Neural crest cell (in vitro differentiated cells): Measurements from ENCODE around the gene SPATA45. TPM values are rescaled to one million over a fixed set of nuclear protein-coding genes. Genes with fewer than 3 reads are reported as not detected.

Experiments
- DNase-seq: peaks from one replicate; pipeline ENCODE4 v3.0.0; 2021; ENCODE audit warnings: low read depth, mixed read lengths, low spot score
- H3K27ac Mint-ChIP-seq: one replicate; pipeline ENCODE4 v1.8.0; 2021; ENCODE audit warnings: mild to moderate bottlenecking, mixed read lengths; ENCODE audit not compliant: unreplicated experiment
- H3K27me3 Mint-ChIP-seq: 2 replicates; pipeline ENCODE4 v1.8.0; 2021; ENCODE audit warnings: low read depth, mild to moderate bottlenecking, mixed read lengths
- H3K36me3 Mint-ChIP-seq: 2 replicates; pipeline ENCODE4 v1.8.0; 2021; ENCODE audit warnings: low read depth, mild to moderate bottlenecking, mixed read lengths
- H3K4me1 Mint-ChIP-seq: 2 replicates; pipeline ENCODE4 v1.8.0; 2021; ENCODE audit warnings: mixed read lengths
- H3K4me3 Mint-ChIP-seq: one replicate; pipeline ENCODE4 v1.8.0; 2021; ENCODE audit warnings: mild to moderate bottlenecking, mixed read lengths
- H3K9me3 Mint-ChIP-seq: 2 replicates; pipeline ENCODE4 v1.8.0; 2021; ENCODE audit warnings: mixed read lengths
- CTCF ChIP-seq: fragments of 200-600 bp; sonication (generic); conservative IDR thresholded peaks from 2 replicates; pipeline ENCODE4 v1.5.0; 2021; ENCODE audit warnings: antibody characterized with exemption, mild to moderate bottlenecking
- long read RNA-seq: library from polyadenylated mRNA; unstranded; transcript quantifications from one replicate; pipeline ENCODE4 v2.0.0, GENCODE V29; 2020
- total RNA-seq: library from RNA; stranded (reverse); gene quantifications from 2 replicates; pipeline ENCODE4 v1.2.1, GENCODE V29; 2021

The SPATA45 gene
- 0.68 and 1.3 TPM in 2 replicates for total RNA-seq
- long read RNA-seq, result 0 reads

DNA sequence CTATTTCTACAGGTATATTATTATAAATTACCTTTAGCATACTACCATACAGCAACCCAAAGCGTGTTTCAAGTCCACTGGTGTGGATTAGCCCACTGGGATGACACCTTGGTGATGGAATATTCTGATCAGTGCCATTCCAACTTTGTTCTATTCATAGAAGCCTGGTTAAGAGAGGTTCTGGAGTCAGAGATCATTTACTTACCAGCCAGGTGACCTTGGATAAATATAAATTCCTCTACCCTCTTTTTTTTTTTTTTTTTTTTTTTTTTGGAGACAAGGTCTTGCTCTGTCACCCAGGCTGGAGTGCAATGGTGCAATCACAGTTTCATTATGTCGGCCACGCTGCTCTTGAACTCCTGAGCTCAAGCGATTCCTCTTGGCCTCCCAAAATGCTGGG lies at the start of gene SPATA45:
SPATA45 (minus strand) TSS at position 101 of the 400 bp plus-strand sequence. CDS start 11,500 bp downstream, outside the sequence.
- peaks cover 6% of the 10 kb centered on the region for H3K36me3 Mint-ChIP-seq
- H3K27me3 Mint-ChIP-seq, result no peaks in the 10 kb centered on the region
- H3K4me3 Mint-ChIP-seq, result no peak within 1 kb of the TSS
- H3K9me3 Mint-ChIP-seq, result no peaks in the 10 kb centered on the region
- no peak for TF ChIP-seq CTCF
- H3K4me1 Mint-ChIP-seq, result no peaks in the 10 kb centered on the region
- DNase-seq, result no peak
- no peak within 1 kb of the TSS for H3K27ac Mint-ChIP-seq

GRCh38 chr1:212892108-212892507 lies 44.7 kb upstream of the SPATA45 start:
- no peaks in the 10 kb centered on the region for H3K27me3 Mint-ChIP-seq
- DNase-seq, result no peak
- H3K27ac Mint-ChIP-seq, result no peak overlapping the region
- H3K9me3 Mint-ChIP-seq, result no peaks in the 10 kb centered on the region
- no peak overlapping the region for H3K4me3 Mint-ChIP-seq
- no peaks in the 10 kb centered on the region for H3K4me1 Mint-ChIP-seq
- TF ChIP-seq CTCF, result no peak
- peaks cover 43% of the 10 kb centered on the region for H3K36me3 Mint-ChIP-seq

- H3K27me3 Mint-ChIP-seq, result no peaks in the 10 kb centered on the region
- no peak overlapping the region for H3K27ac Mint-ChIP-seq
- DNase-seq, result no peak
- H3K36me3 Mint-ChIP-seq, result peaks cover 11% of the 10 kb centered on the region
- no peak overlapping the region for H3K4me3 Mint-ChIP-seq
- H3K4me1 Mint-ChIP-seq, result no peaks in the 10 kb centered on the region
- no peak for TF ChIP-seq CTCF
- no peaks in the 10 kb centered on the region for H3K9me3 Mint-ChIP-seq
Measured at GRCh38 chr1:212884592-212884991, 37.1 kb upstream of the SPATA45 start.

DNA sequence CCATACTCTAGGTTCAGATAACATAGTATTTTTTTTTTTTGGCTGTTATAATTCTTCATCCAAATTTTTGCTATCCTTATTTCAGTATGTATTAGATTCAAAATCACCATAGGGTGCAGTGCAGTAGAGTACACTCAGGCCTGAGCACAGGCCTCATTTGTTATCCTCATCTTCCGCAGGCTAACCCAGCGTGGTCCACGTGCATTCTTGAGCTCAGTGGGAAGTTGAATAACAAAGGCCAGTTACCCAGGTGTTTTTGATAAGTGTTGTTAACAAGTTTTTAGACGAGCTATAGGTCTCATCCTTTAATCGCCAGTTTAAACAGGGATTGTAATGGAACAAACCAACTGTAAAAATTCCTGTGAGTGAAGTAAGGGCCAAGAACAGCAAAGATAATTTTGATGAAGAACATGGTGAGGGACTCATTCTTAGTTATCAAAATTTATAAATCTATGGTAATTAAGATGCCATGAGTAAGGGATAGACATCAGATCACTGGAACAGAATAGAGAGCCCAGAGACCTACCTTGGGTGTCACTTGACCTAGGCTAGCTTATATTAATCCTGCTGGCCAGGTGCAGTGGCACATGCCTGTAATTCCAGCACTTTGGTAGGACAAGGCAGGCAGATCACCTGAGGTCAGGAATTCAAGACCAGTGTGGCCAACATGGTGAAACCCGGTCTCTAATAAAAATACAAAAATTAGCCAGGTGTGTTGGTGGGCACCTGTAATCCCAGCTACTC lies 32.7 kb upstream of the SPATA45 start:
- TF ChIP-seq CTCF, result no peak
- Mint-ChIP-seq H3K27me3 (no peaks in the 10 kb centered on the region), H3K9me3 (no peaks in the 10 kb centered on the region), H3K4me3 (no peak overlapping the region), H3K36me3 (peaks cover 13% of the 10 kb centered on the region), H3K27ac (no peak overlapping the region), H3K4me1 (no peaks in the 10 kb centered on the region)
- DNase-seq, result no peak

- H3K27ac Mint-ChIP-seq, result no peak overlapping the region
Measured at GRCh38 chr1:212878418-212878817, 31.0 kb upstream of the SPATA45 start.

More at GRCh38 chr1:212878418-212878817, 31.0 kb upstream of the SPATA45 start:
- Mint-ChIP-seq H3K27me3 (no peaks in the 10 kb centered on the region), H3K4me3 (no peak overlapping the region), H3K4me1 (no peaks in the 10 kb centered on the region), H3K9me3 (no peaks in the 10 kb centered on the region), H3K36me3 (peaks cover 21% of the 10 kb centered on the region)
- no peak for DNase-seq
- TF ChIP-seq CTCF, result no peak
